Endometrial microvascular endothelial cells (primary cell): ENCODE measurements around the gene CDKAL1. TPM values are rescaled to one million over a fixed set of nuclear protein-coding genes. Genes with fewer than 3 reads are reported as not detected.
"Not testable (repeated sequence)": the region's sequence is repeated elsewhere in the genome, so short reads cannot be mapped to it uniquely, and the experiment has no call there.

ENCODE experiments used
- in situ Hi-C: cut with HindIII; loops from 2 replicates; pipeline ENCODE4 v1.10.0; 2017; ENCODE audit warnings: low sequenced_read_pairs, low pct_unique_long_range_greater_than_20kb; ENCODE audit errors: inconsistent ontology term
- total RNA-seq: library from RNA; depleted of rRNA; stranded (reverse); fragments of >200 nt; gene quantifications from one replicate; pipeline ENCODE4 v1.2.3, GENCODE V29; 2015; ENCODE audit errors: inconsistent ontology term

Gene CDKAL1
- total RNA-seq, 1 donor from 2014 or later: 15.4 TPM

DNA sequence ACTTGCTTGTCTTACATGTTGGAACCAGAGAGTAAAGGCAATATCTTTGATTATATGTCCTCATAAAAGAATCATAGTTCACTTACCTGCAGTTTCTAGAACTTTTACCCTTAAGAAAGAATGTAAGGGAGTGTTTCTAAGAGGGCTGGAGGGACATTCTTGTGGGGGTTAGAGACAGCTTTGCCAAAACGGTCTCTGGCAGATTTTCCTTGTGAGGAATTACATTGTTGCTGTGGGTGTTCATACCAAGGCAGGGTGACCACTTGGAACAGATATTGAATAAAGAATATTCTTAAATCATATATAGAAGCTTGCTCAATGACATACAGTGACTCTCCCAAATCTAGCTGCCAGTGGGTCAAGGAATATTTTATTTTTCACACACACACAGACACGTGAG is 541.7 kb downstream of the CDKAL1 start:
- in situ Hi-C loops: no loop called here

DNA sequence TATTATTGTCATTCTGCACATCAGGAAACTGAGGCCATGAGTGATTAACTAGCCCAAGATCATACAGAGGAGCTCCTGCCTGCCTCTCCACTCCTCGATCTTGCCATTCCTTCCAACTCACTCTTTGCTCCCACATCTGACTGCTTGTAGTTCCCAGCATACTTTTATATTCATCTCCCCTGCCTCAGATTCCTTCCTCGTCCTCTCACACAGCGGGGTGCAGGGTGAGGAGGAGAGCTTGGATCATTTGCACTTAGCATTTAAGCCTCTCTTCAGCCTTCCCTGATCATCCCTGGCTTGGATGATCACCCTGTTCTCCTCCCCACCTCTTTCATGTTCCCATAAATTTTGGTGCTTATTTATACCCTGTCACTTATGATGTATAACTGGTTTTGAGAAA is 544.2 kb downstream of the CDKAL1 start:
- in situ Hi-C loops: no loop called here

DNA sequence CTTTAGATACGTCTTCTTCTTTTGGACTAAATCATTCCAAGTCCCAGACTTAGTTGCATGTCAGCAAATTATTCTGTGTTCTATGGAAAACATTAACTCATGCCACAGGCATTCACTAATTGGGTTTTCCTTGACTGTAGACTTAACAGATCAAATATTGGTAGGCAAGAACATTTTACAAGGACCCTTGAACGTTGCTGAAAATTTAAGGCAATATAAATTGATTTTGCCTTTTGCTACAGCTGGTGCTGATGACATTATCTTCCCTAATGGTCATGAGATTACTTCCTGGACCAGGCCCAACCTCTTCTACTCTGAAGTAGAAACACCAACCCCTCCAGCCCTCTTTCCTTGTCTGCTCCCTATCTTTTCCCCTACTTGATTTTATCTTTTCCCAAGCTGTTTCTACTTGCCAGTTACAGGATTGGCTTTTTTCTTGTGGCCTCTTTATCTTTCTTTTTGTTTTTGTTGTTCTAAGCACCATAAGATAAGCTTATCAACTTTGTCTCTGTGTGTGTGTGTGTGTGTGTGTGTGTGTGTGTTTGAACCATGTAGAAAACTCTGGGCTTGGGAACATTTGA is 545.3 kb downstream of the CDKAL1 start:
- in situ Hi-C loops: no loop called here

DNA sequence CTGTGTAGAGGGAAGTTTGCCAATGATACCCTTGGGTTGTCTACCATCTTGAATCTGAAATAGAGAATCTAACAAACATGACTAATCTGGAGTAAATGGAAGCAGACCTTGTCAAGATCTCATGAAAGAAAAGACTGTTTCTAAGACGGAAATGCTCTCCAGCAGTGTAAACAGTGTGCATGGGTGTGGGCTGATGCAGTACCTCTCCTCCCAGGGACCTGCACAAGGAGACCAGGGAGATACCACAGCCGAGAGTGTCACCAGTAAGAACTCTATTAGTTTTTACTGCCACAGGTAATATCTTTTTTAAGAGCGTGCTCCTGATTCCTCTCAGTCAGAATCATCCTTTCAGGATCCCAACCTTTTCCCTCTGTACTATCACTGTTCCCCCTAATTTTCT is 546.0 kb downstream of the CDKAL1 start:
- in situ Hi-C loops: no loop called here

DNA sequence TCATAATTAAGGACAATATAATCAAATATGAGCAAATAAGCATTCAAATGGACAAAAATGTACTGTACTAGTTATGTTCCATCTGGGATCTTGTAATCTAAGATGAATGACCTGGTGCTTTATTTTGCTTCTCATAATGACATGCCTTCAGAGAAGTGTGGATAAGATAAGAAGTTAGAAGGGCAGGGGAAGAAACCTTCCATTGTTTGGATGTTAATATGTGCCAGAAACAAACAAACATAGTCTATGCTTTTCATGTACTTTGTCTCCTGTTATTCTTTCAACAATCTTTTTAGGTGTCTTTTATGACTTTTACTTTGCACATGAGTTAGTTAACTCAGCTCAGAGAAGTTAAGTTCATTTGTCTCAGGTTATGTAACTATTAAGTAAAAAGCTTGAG is 547.8 kb downstream of the CDKAL1 start:
- in situ Hi-C loops: no loop called here

DNA sequence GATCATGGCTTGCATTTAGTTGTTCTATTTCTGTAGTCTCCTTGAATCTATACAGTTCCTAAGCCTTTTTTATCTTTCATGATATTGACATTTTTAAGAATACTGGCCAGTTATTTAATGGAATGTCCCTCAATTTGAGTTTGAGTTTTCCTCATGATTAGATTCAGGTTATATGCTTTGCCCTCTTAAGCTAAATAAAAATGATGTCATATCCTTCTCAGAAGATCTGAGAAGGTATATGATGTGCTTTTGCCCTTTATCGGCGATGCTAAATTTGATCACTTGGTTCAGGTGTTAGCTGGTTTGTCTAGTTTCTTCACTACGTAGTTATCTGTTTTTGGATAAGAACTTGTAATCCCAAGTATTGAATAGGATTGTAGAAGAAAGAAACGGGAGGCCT is 549.5 kb downstream of the CDKAL1 start:
- in situ Hi-C loops: no loop called here

DNA sequence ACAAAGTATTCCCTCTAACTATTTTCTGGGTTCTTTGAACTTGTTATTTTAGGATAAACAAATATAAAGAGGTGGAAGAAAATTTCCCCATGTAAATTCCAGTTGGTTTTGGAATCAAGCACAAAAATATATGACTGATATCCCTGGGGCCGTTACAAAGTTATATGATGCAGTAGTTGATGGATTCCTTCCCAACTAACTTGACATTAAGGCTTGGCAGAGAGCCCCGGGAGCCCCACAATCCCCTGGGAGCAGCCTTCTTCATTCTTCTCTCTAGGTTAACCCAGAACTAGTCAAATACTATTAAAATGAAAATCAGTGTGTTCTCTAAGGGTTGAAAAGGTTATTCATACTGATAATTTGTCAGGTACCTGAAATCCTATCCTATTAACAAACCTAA is 550.4 kb downstream of the CDKAL1 start:
- in situ Hi-C loops: no loop called here

DNA sequence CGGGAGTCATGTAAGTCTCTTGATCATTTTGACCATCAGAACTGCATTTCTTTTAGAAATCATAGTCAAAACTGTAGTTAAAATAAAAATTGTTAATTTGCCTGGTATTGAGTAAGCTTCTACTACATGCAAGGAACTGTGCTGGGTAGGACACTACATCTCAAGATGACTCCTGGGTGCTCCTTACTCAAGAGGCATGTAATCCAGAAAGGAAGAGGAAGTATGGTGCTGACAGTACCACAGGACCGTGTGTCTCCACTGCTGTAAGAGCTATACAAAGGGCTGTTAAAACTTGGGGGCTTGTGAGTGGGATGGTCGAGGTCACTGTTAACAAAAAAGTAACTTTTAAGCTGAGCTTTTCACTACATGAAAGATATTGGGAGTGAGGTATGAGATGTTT is 551.0 kb downstream of the CDKAL1 start:
- in situ Hi-C loops: no loop called here

DNA sequence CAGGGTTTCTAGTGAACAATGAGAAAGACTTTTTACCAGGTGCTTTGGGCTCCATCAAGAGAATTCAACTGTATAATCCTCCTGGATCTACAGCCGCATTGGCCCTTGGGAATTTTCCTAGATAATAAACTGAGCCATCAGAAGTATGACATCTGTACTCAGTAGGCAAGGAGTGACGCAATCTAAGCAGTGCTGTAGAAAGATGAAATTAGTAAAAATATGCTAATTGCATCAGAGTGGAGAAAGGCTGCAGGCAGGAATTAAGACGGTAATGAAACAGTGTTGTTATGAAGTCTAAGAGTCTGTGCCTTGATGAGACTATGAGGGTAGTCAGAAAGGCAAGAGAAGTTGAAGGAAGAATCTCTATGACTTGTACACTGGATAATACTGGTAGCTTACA is 551.4 kb downstream of the CDKAL1 start:
- in situ Hi-C loops: no loop called here

DNA sequence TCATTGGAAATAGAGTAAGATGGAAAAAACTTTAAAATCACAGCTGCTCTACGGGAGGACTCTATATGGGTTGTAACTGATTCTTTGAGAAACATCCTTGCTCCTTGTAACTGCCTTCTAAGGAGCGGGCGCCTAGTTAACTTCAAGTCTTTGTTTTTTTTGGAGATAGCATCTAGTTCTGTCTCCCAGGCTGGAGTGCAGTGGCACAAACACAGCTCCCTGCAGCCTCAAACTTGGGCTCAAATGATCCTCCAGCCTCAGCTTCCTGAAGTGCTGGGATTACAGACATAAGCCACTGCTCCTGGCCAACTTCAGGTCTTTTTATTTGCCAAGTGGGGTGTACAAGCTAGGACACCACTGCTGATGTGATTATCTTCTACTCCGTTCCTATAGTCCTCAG is 552.9 kb downstream of the CDKAL1 start:
- in situ Hi-C loops: no loop called here

DNA sequence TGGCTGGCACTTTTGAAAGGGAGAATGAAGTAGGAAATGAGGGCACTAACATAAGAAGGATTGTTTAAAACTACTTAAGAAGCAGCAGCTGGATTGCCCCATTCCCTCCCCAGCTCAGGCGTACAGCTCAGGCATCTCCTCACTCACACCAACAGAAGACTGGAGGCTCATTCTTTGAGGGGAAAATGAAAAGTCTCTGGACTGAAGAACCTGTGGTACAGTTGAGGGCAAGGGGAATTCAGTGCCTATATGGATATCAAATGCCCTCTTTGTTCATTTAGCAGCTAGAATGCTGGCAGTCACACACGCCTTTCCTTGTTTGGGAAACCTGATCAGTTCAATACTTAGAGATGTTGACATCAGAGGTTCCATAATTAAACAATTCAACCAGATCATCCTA is 557.2 kb downstream of the CDKAL1 start:
- in situ Hi-C loops: no loop called here

DNA sequence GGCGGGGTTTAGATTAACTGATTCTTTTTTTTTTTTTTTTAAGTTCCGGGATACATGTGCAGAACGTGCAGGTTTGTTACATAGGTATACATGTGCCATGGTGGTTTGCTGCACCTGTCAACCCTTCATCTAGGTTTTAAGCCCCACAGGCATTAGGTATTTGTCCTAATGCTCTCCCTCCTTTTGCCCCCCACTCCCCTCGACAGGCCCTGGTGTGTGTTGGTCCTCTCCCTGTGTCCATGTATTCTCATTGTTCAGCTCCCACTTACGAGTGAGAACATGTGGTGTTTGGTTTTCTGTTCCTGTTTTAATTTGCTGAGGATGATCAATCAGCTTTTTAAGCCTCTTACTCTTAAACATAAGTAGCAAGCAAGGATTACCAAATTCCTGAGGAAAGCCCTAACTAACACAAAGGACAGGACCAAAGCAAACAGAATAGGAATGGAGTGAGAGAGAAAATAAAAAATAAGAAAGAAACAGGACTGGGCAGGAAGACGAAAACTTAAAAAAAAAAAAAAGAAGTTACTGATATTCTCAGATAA is 558.0 kb downstream of the CDKAL1 start:
- in situ Hi-C loops: not testable (repeated sequence)

DNA sequence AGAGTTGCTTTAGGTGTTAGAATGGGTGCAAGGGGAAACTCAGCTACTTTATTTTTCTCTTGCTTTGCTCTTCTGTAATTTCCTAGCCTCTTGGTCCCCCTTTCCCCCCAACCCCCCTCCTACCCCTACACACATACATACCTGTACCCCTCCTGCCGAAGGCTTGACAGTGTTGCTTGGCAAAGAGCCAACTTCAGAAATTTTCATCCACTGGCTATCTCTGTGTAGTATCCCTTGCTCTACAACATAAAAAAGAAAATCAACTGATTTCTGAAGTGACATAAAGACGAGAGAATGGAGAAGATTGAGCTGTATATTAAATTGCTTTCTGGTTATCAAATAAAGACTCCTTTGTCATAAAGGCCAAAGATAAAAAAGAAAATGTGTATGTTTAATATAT is 561.2 kb downstream of the CDKAL1 start:
- in situ Hi-C loops: no loop called here

DNA sequence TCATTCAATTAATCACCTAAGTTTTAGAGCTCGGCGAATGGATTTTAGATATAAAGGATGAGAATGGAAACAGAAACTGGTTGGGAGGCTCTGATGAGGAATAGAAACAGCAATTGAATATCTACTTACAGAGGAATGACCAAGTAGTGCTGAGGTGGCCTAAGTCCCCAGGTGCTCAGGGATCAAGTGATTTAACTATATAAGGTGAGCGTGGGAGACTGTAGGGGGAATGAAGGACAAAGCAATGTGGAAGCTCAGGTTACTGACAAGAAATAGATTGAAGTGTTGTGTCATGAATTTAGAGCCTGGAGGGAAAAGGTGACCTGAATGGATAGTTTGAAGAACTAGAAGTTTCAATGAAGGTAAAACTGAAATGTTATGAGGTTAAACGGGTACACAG is 563.9 kb downstream of the CDKAL1 start:
- in situ Hi-C loops: no loop called here

DNA sequence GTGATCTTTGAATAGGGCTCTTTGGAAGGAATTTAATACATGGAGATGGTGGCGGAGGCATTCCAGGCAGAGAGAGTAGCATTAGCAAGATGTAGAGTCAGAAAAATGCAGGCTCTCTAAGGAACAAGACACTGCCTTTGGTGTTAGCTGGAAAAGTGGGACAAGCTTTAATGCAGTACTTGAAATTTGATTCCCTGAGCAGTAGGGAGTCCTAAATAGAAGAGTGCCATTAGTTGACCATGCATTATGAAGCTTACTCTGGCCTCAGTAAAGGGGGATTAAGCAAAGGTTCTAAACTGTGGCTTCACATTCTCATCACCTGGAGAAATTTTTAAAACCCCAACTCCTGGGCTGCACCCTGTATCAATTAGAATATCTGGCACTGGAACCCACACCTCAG is 564.5 kb downstream of the CDKAL1 start:
- in situ Hi-C loops: no loop called here

DNA sequence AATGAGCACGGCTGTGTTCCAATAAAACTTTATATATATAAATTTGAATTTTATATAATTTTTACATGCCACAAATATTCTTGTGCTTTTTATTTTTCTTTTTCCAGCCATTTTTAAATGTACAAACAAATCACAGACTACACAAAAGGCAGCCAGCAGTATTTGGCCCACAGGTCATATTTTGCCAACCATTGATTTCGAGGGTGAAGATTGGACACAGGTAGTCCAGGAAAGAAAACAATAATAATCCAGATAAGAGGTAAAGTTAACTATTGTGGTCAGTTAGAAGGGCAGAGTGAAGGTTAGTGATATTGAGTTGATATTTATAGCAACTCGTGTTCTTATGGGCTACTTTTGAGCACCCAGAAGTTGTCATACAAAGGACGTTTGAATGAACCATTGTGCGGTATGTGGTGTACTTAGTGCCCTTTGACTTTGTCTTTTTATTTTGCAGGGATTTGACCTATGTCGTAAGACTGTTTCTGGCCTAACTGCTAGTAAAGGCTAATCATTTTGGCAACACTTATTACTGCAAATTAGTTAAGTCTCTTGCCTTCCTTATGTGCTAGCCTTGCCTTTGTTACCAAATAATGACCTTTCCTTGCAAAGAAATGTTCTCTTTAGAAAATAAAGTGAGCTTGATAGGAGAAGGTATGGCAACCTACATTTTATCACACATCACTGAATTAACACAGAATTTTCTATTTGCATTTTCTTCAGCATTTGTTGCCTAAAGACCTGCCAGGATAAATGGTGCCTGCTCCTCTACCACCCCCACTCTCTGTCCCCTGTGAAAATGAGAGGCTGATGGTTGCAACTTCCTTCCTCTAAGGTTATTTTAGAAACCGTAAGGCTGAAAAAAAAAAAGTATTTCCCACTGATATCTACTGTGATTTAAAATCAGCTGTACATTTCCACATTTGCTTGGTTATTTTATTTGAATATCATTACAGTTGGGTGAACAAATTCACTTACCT is 565.4 kb downstream of the CDKAL1 start:
- in situ Hi-C loops: no loop called here

DNA sequence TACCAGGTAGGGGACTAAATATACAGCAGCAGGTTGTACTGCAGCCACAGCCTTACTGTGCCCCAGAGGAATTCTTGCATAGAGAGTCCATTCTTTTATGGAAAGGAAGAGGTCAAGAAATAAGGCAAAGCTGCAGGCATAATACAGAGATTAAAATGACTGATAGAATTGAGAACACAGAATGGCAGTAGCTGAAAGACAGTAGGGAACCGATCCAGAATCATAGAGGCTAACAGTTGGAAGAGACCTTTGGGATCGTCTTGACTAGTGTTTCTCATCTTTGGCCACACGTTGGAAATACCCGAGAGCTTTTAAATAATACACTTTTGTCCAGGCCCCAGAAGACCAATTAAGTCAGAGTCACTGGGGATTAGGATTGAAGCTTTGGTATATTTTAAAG is 566.7 kb downstream of the CDKAL1 start:
- in situ Hi-C loops: no loop called here

DNA sequence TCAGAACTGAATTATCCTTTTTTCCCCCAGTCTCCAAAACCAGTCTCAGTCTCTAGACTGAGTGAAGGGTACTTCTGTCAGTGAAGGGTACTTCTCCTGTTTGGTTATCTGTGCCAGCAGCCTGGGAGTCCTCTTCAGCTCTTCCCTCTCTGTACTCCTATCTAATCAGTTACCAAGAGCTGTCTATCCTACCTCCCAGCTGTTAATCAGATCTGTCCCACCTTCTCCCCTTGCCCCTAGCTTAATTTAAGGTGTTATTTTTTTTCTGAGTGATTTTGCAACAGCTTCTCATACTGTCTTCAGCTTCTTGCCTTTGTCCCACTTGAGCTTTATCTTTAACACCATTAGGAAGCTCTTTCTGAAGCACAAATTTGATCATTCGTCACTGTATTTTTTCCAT is 567.4 kb downstream of the CDKAL1 start:
- in situ Hi-C loops: no loop called here

DNA sequence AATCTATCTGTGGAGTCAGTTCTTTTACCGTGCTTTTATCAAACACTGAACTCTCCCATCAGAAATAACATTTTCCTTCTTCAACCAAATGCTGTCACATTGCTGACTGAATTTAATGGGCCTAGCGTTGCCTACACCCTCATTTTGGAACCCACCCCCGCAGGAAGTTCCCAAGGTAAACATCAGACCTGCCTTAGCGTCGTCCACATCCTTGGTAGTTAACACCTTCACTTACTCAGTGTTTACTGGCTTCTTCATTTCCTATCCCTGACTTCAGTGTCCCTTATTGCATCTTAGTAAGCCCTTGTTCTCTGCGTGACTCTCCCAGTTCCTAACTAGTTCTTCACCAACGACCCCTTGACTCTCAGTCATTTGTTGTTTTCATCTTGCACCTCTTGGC is 567.9 kb downstream of the CDKAL1 start:
- in situ Hi-C loops: no loop called here

DNA sequence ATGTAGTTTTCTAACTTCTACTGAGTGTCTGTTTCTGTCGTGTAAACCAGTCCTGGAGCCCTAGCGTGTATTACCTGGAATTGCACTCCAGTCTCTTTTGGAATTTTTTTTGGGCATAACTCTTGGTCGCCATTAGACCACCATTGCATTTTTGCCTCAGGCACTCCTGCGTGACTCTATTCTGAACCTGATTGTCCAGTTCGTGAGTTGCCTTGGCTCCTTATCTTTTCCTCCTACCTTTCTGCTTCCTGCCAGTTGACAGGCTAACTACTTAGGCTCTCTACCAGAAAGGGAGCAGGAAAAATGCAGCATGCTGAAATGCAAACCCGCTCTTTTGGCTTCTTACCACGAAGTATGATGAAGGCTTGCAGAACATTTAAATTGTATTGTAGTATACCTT is 568.4 kb downstream of the CDKAL1 start:
- in situ Hi-C loops: no loop called here
